IPS-18a (cell line): ENCODE measurements around the gene ELANE.
"Not testable (repeated sequence)": the region's sequence is repeated elsewhere in the genome, so short reads cannot be mapped to it uniquely, and the experiment has no call there.

Experiments used
- H3K27ac ChIP-seq: one replicate; pipeline ENCODE4 v1.5.1; 2013; ENCODE audit warnings: low read length
- H3K27me3 ChIP-seq: one replicate; pipeline ENCODE4 v1.6.1; 2013; ENCODE audit warnings: mild to moderate bottlenecking, low read length; ENCODE audit not compliant: control insufficient read depth, insufficient read depth
- H3K36me3 ChIP-seq: one replicate; pipeline ENCODE4 v1.6.1; 2013; ENCODE audit warnings: low read depth, low read length; ENCODE audit not compliant: control insufficient read depth
- H3K4me1 ChIP-seq: one replicate; pipeline ENCODE4 v1.6.1; 2013; ENCODE audit warnings: low read depth, low read length; ENCODE audit not compliant: control insufficient read depth
- H3K4me3 ChIP-seq: one replicate; pipeline ENCODE4 v1.5.1; 2013; ENCODE audit warnings: low read length
- H3K9ac ChIP-seq: one replicate; pipeline ENCODE4 v1.6.1; 2013; ENCODE audit warnings: mild to moderate bottlenecking, low read length, moderate library complexity
- H3K9me3 ChIP-seq: one replicate; pipeline ENCODE4 v1.6.1; 2013; ENCODE audit warnings: low read depth, low read length; ENCODE audit not compliant: control insufficient read depth

Gene ELANE

GRCh38 chr19:815775-816499, 36.2 kb upstream of the ELANE start:
- no peak overlapping the region for H3K4me3 ChIP-seq
- H3K4me1 ChIP-seq, result no peaks in the 10 kb centered on the region
- H3K9me3 ChIP-seq, result no peaks in the 10 kb centered on the region
- H3K27me3 ChIP-seq, result no peaks in the 10 kb centered on the region
- H3K9ac ChIP-seq, result no peak overlapping the region
- H3K27ac ChIP-seq, result no peak overlapping the region
- peaks cover 15% of the 10 kb centered on the region for H3K36me3 ChIP-seq

GRCh38 chr19:816500-816857, 35.6 kb upstream of the ELANE start:
- Histone ChIP-seq H3K9me3 (no peaks in the 10 kb centered on the region), H3K9ac (no peak overlapping the region), H3K36me3 (peaks cover 10% of the 10 kb centered on the region), H3K4me1 (no peaks in the 10 kb centered on the region), H3K27ac (no peak overlapping the region), H3K4me3 (no peak overlapping the region), H3K27me3 (no peaks in the 10 kb centered on the region)

GRCh38 chr19:820212-820611, 31.9 kb upstream of the ELANE start:
- not testable (repeated sequence) for H3K27ac ChIP-seq, H3K27me3 ChIP-seq, H3K9me3 ChIP-seq, H3K4me3 ChIP-seq, H3K9ac ChIP-seq, H3K4me1 ChIP-seq, H3K36me3 ChIP-seq

- Histone ChIP-seq H3K27ac (no peak overlapping the region), H3K9ac (peak overlapping the region; percentile 42), H3K27me3 (no peaks in the 10 kb centered on the region), H3K4me3 (peak overlapping the region; percentile 55), H3K9me3 (no peaks in the 10 kb centered on the region), H3K4me1 (no peaks in the 10 kb centered on the region), H3K36me3 (no peaks in the 10 kb centered on the region)
These were observed 30.8 kb upstream of the ELANE start for GRCh38 chr19:821231-821824.

- H3K4me3 ChIP-seq, result peak within 1 kb of the TSS; percentile 55
- H3K36me3 ChIP-seq, result no peaks in the 10 kb centered on the region
- H3K9ac ChIP-seq, result peak within 1 kb of the TSS; percentile 42
These were observed 30.1 kb upstream of the ELANE start, which contains the start of gene PLPPR3 for GRCh38 chr19:821825-822503. Gene PLPPR3, minus strand, starts transcription at chr19:821955. Its CDS starts 396 bp downstream, at chr19:821559.

GRCh38 chr19:823565-824121, 28.5 kb upstream of the ELANE start:
- H3K27ac ChIP-seq, result no peak overlapping the region
- no peak overlapping the region for H3K9ac ChIP-seq
- H3K4me1 ChIP-seq, result no peaks in the 10 kb centered on the region
- H3K36me3 ChIP-seq, result no peaks in the 10 kb centered on the region
- H3K27me3 ChIP-seq, result no peaks in the 10 kb centered on the region
- H3K9me3 ChIP-seq, result no peaks in the 10 kb centered on the region
- H3K4me3 ChIP-seq, result no peak overlapping the region

More at GRCh38 chr19:821825-822503, 30.1 kb upstream of the ELANE start, which contains the start of gene PLPPR3:
- Histone ChIP-seq H3K9me3 (no peaks in the 10 kb centered on the region), H3K4me1 (no peaks in the 10 kb centered on the region), H3K27ac (no peak within 1 kb of the TSS), H3K27me3 (no peaks in the 10 kb centered on the region)

- no peak overlapping the region for H3K4me3 ChIP-seq
- no peak overlapping the region for H3K27ac ChIP-seq
These were observed 27.2 kb upstream of the ELANE start for GRCh38 chr19:824885-825284.

GRCh38 chr19:825897-826644, 26.0 kb upstream of the ELANE start:
- Histone ChIP-seq H3K27me3 (no peaks in the 10 kb centered on the region), H3K9me3 (no peaks in the 10 kb centered on the region), H3K27ac (no peak overlapping the region), H3K4me3 (no peak overlapping the region), H3K9ac (no peak overlapping the region), H3K4me1 (no peaks in the 10 kb centered on the region), H3K36me3 (no peaks in the 10 kb centered on the region)

More at GRCh38 chr19:824885-825284, 27.2 kb upstream of the ELANE start:
- Histone ChIP-seq H3K9me3 (no peaks in the 10 kb centered on the region), H3K4me1 (no peaks in the 10 kb centered on the region), H3K9ac (no peak overlapping the region), H3K27me3 (no peaks in the 10 kb centered on the region), H3K36me3 (no peaks in the 10 kb centered on the region)

GRCh38 chr19:827314-827709, 24.8 kb upstream of the ELANE start:
- no peak overlapping the region for H3K4me3 ChIP-seq
- H3K27ac ChIP-seq, result no peak overlapping the region
- no peaks in the 10 kb centered on the region for H3K27me3 ChIP-seq
- H3K4me1 ChIP-seq, result no peaks in the 10 kb centered on the region
- no peaks in the 10 kb centered on the region for H3K36me3 ChIP-seq
- no peaks in the 10 kb centered on the region for H3K9me3 ChIP-seq
- H3K9ac ChIP-seq, result no peak overlapping the region

GRCh38 chr19:827710-828321, 24.3 kb upstream of the ELANE start, which contains the start of gene AZU1:
Gene AZU1, plus strand, starts transcription at chr19:827837. Its CDS starts 10 bp downstream, at chr19:827847.
- Histone ChIP-seq H3K27me3 (no peaks in the 10 kb centered on the region), H3K27ac (no peak within 1 kb of the TSS)

More at GRCh38 chr19:827710-828321, 24.3 kb upstream of the ELANE start, which contains the start of gene AZU1:
- no peak within 1 kb of the TSS for H3K9ac ChIP-seq
- no peaks in the 10 kb centered on the region for H3K36me3 ChIP-seq
- H3K4me1 ChIP-seq, result no peaks in the 10 kb centered on the region
- no peak within 1 kb of the TSS for H3K4me3 ChIP-seq
- no peaks in the 10 kb centered on the region for H3K9me3 ChIP-seq
